ENCODE results near the gene TANK. TPM values are rescaled to one million over a fixed set of nuclear protein-coding genes. Genes with fewer than 3 reads are reported as not detected.
"Not testable (repeated sequence)": the region's sequence is repeated elsewhere in the genome, so short reads cannot be mapped to it uniquely, and the experiment has no call there.

TANK gene
- total and polyA plus RNA-seq, 2 of the 8 experiments (the other 6 are each of a cell fraction or from before 2014, with no cell fraction given), result 7.0 to 26.1 TPM

DNA sequence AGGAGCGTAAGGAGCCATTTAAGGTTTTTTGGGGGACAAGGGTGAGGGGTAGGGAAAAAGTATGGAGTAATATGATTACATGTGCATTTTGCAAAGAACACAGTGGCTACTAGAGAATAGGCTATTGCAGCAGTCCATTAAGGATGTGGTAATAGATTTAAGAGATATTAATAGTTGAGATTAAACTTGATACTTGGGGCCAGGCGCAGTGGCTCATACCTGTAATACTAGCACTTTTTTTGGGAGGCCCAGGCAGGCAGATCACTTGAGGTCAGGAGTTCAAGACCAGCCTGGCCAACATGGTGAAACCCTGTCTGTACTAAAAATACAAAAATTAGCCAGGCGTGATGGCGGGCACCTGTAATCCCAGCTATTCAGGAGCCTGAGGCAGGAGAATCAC, 35.4 kb downstream of the TANK start:
- H2BK15ac ChIP-seq (ENCODE audit: low read length); H2BK120ac ChIP-seq (replicated peaks; ENCODE audit: low read depth, low read length); H3K36me3 ChIP-seq (ENCODE audit: control insufficient read depth in 2 of 4, insufficient read depth in 4 of 4, low read length in 3 of 4); H2BK12ac ChIP-seq (ENCODE audit: low read depth, low read length); H3K27me3 ChIP-seq (replicated peaks in 1 of 4; ENCODE audit: control insufficient read depth in 3 of 4, extremely low read depth in 1 of 4, insufficient read depth in 3 of 4, low read length in 3 of 4); H2BK20ac ChIP-seq (ENCODE audit: low read length); H3K23me2 ChIP-seq (ENCODE audit: low read depth, low read length); H2AK5ac ChIP-seq (ENCODE audit: low read depth, low read length); DNase-seq (ENCODE audit: low read depth in 1 of 2, low spot score in 2 of 2); H3K9me3 ChIP-seq (ENCODE audit: insufficient read depth in 2 of 2, low read depth in 1 of 2, low read length in 1 of 2); H3K14ac ChIP-seq (ENCODE audit: insufficient read length); H3K23ac ChIP-seq (ENCODE audit: insufficient read length); H3K4me3 ChIP-seq (ENCODE audit: extremely low read depth in 1 of 4, insufficient read depth in 2 of 4, low read depth in 3 of 4, low read length in 4 of 4); H4K91ac ChIP-seq (replicated peaks; ENCODE audit: insufficient read length, low read length); POLR2A ChIA-PET (ENCODE audit: partially characterized antibody); H3K9ac ChIP-seq (replicated peaks in 1 of 4; ENCODE audit: extremely low read depth in 1 of 4, low read depth in 3 of 4, low read length in 3 of 4); H3K4me1 ChIP-seq (replicated peaks in 1 of 4; ENCODE audit: control insufficient read depth in 3 of 4, insufficient read depth in 4 of 4, low read length in 3 of 4); H2BK5ac ChIP-seq (ENCODE audit: low read depth, low read length); FAIRE-seq; H4K5ac ChIP-seq (ENCODE audit: insufficient read length, low read depth, low read length); H3K18ac ChIP-seq (ENCODE audit: extremely low read depth, low read length); H4K20me1 ChIP-seq (replicated peaks in 1 of 2; ENCODE audit: control insufficient read depth in 1 of 2, insufficient read depth in 2 of 2, low read length in 2 of 2); H2AFZ ChIP-seq (ENCODE audit: low read length); H3K79me1 ChIP-seq (ENCODE audit: low read depth, low read length); H3K4ac ChIP-seq (replicated peaks; ENCODE audit: insufficient read length, low read depth, low read length); H3K27ac ChIP-seq (ENCODE audit: low read depth, low read length); H3K79me2 ChIP-seq (ENCODE audit: control insufficient read depth in 1 of 2, insufficient read depth in 2 of 2, low read length in 2 of 2); H3K4me2 ChIP-seq (ENCODE audit: insufficient read depth in 1 of 2, low read depth in 2 of 2, low read length in 2 of 2); H3K56ac ChIP-seq (replicated peaks; ENCODE audit: insufficient read length, low read depth, low read length); H4K8ac ChIP-seq (ENCODE audit: extremely low read depth, insufficient read depth, low read length): not testable (repeated sequence)
- WGBS, 2 experiments (ENCODE audit: extremely low coverage in 1 of 2, insufficient coverage in 1 of 2, insufficient read length in 1 of 2, insufficient replicate concordance in 2 of 2, low coverage in 1 of 2, low lambda C conversion rate in 2 of 2, missing lambda C conversion rate in 1 of 2), result 91% methylated on average over 4 of the region's 4 CpGs; no CpG with 5 or more reads in 1 of the 2 experiments
- CTCF ChIA-PET (ENCODE audit: partially characterized antibody), result interaction anchor here (0.6 to 0.9 kb wide), 3 partner anchors 30 to 517 kb away, joined by 3 to 4 read pairs (median 3); no protein-coding TSS in a partner anchor

Measured in H1 (cell line).